ENCODE results near the gene TENM3.

DNA sequence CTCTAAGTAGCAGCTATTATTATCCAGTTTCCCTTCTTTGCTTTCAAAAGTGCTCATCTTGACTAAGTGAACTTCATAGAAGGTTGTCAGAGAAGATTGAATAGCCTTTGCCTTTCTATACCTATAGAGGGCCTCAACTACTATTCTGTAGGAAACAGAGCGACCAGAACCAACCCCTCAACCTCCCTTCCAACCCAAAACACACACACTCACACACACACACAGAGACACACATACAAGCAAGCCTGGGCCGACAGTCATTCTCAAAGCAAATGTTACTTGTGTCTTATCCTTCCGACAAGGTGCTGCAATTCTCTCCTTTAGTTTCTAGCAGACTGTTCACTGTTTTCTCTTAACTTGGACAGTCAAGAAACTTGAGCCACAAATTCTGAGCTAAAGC, 472.3 kb downstream of the TENM3 start:
- TF ChIP-seq, protein P1, sequence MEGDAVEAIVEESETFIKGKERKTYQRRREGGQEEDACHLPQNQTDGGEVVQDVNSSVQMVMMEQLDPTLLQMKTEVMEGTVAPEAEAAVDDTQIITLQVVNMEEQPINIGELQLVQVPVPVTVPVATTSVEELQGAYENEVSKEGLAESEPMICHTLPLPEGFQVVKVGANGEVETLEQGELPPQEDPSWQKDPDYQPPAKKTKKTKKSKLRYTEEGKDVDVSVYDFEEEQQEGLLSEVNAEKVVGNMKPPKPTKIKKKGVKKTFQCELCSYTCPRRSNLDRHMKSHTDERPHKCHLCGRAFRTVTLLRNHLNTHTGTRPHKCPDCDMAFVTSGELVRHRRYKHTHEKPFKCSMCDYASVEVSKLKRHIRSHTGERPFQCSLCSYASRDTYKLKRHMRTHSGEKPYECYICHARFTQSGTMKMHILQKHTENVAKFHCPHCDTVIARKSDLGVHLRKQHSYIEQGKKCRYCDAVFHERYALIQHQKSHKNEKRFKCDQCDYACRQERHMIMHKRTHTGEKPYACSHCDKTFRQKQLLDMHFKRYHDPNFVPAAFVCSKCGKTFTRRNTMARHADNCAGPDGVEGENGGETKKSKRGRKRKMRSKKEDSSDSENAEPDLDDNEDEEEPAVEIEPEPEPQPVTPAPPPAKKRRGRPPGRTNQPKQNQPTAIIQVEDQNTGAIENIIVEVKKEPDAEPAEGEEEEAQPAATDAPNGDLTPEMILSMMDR (IDR thresholded peaks at IDR 0.05 in 2 of 3, conservative IDR thresholded peaks at IDR 0.05 in 1 of 3; ENCODE audit: control insufficient read depth in 2 of 3, extremely low read depth in 1 of 3, insufficient read depth in 1 of 3, low read depth in 3 of 3, low read length in 3 of 3) = no peak
- no peak for TF ChIP-seq BHLHE40 (IDR thresholded peaks at IDR 0.05; ENCODE audit: borderline replicate concordance in 1 of 2, low read depth in 2 of 2, low read length in 1 of 2)
- no peak for TF ChIP-seq GABPA (IDR thresholded peaks at IDR 0.05; ENCODE audit: low read depth)
- TF ChIP-seq SMC3 (IDR thresholded peaks at IDR 0.05; ENCODE audit: borderline replicate concordance, low read length) = no peak
- TF ChIP-seq ZNF24 (IDR thresholded peaks at IDR 0.05) = no peak
- TF ChIP-seq RCOR1 (conservative IDR thresholded peaks at IDR 0.05; ENCODE audit: low read depth, low read length) = no peak
- TF ChIP-seq RAD21 (IDR thresholded peaks at IDR 0.05; ENCODE audit: insufficient read depth, low read depth, low read length) = no peak
- TF ChIP-seq USF2 (IDR thresholded peaks at IDR 0.05; ENCODE audit: borderline replicate concordance, low read depth, low read length) = no peak
- no peak for TF ChIP-seq REST (IDR thresholded peaks at IDR 0.05; ENCODE audit: low read depth, low read length)
- no peak for TF ChIP-seq MYC (IDR thresholded peaks at IDR 0.05; ENCODE audit: insufficient read depth, insufficient read length, insufficient replicate concordance, low read length, severe bottlenecking)
- TF ChIP-seq NBN (IDR thresholded peaks at IDR 0.05) = no peak

All from GM12878 (cell line).